ENCODE data around the gene PGLYRP1. TPM values are rescaled to one million over a fixed set of nuclear protein-coding genes. Genes with fewer than 3 reads are reported as not detected.

PGLYRP1 gene
- total RNA-seq, 1 donor from 2014 or later: not detected

- H3K27me3 Mint-ChIP-seq (ENCODE audit: low read depth): peaks cover 8% of the 10 kb centered on the region
- peaks cover 13% of the 10 kb centered on the region for H3K4me1 Mint-ChIP-seq (ENCODE audit: low read depth)
- DNase-seq (ENCODE audit: low spot score): no peak
- H3K36me3 Mint-ChIP-seq (ENCODE audit: low read depth): peaks cover 6% of the 10 kb centered on the region
- no peaks in the 10 kb centered on the region for H3K9me3 Mint-ChIP-seq (ENCODE audit: low read depth)
- no peak overlapping the region for H3K27ac Mint-ChIP-seq (ENCODE audit: unreplicated experiment)
- peak overlapping the region; percentile 31 for H3K4me3 Mint-ChIP-seq (ENCODE audit: unreplicated experiment)
- TF ChIP-seq CTCF (IDR thresholded peaks at IDR 0.05): no peak
These were observed 22.2 kb downstream of the PGLYRP1 start for GRCh38 chr19:46000491-46001246.

GRCh38 chr19:45999653-46000121 is 23.2 kb downstream of the PGLYRP1 start:
- H3K4me3 Mint-ChIP-seq (ENCODE audit: unreplicated experiment): no peak overlapping the region
- no peak for DNase-seq (ENCODE audit: low spot score)
- H3K27me3 Mint-ChIP-seq (ENCODE audit: low read depth): peaks cover 8% of the 10 kb centered on the region
- H3K4me1 Mint-ChIP-seq (ENCODE audit: low read depth): peaks cover 13% of the 10 kb centered on the region
- no peak overlapping the region for H3K27ac Mint-ChIP-seq (ENCODE audit: unreplicated experiment)
- no peaks in the 10 kb centered on the region for H3K9me3 Mint-ChIP-seq (ENCODE audit: low read depth)
- H3K36me3 Mint-ChIP-seq (ENCODE audit: low read depth): peaks cover 6% of the 10 kb centered on the region
- TF ChIP-seq CTCF (IDR thresholded peaks at IDR 0.05): no peak

GRCh38 chr19:45998834-45999233 is 24.0 kb downstream of the PGLYRP1 start:
- no peaks in the 10 kb centered on the region for H3K9me3 Mint-ChIP-seq (ENCODE audit: low read depth)
- H3K27me3 Mint-ChIP-seq (ENCODE audit: low read depth): peaks cover 8% of the 10 kb centered on the region
- peaks cover 13% of the 10 kb centered on the region for H3K4me1 Mint-ChIP-seq (ENCODE audit: low read depth)
- H3K36me3 Mint-ChIP-seq (ENCODE audit: low read depth): peaks cover 6% of the 10 kb centered on the region
- no peak overlapping the region for H3K27ac Mint-ChIP-seq (ENCODE audit: unreplicated experiment)
- no peak for TF ChIP-seq CTCF (IDR thresholded peaks at IDR 0.05)
- no peak overlapping the region for H3K4me3 Mint-ChIP-seq (ENCODE audit: unreplicated experiment)
- no peak for DNase-seq (ENCODE audit: low spot score)

GRCh38 chr19:45996933-45997332 is 25.9 kb downstream of the PGLYRP1 start:
- peaks cover 8% of the 10 kb centered on the region for H3K27me3 Mint-ChIP-seq (ENCODE audit: low read depth)
- peak overlapping the region; percentile 38 for H3K4me3 Mint-ChIP-seq (ENCODE audit: unreplicated experiment)
- no peak for TF ChIP-seq CTCF (IDR thresholded peaks at IDR 0.05)
- H3K27ac Mint-ChIP-seq (ENCODE audit: unreplicated experiment): no peak overlapping the region
- peaks cover 5% of the 10 kb centered on the region for H3K36me3 Mint-ChIP-seq (ENCODE audit: low read depth)
- DNase-seq (ENCODE audit: low spot score): no peak
- no peaks in the 10 kb centered on the region for H3K9me3 Mint-ChIP-seq (ENCODE audit: low read depth)
- peaks cover 13% of the 10 kb centered on the region for H3K4me1 Mint-ChIP-seq (ENCODE audit: low read depth)

- H3K27me3 Mint-ChIP-seq (ENCODE audit: low read depth): peaks cover 9% of the 10 kb centered on the region
These were observed 27.0 kb downstream of the PGLYRP1 start for GRCh38 chr19:45995715-45996385.

More at GRCh38 chr19:45995715-45996385, 27.0 kb downstream of the PGLYRP1 start:
- Mint-ChIP-seq H3K27ac (ENCODE audit: unreplicated experiment) (no peak overlapping the region), H3K36me3 (ENCODE audit: low read depth) (peaks cover 3% of the 10 kb centered on the region), H3K4me1 (ENCODE audit: low read depth) (peaks cover 13% of the 10 kb centered on the region), H3K9me3 (ENCODE audit: low read depth) (no peaks in the 10 kb centered on the region), H3K4me3 (ENCODE audit: unreplicated experiment) (no peak overlapping the region)
- TF ChIP-seq CTCF (IDR thresholded peaks at IDR 0.05): no peak
- no peak for DNase-seq (ENCODE audit: low spot score)
